GM19455 (cell line): ENCODE measurements around the gene EPS8.

Experiments
- ATAC-seq: cut with Tn5 transposase; IDR thresholded peaks from one replicate; pipeline ENCODE4 v1.9.1; 2021; ENCODE audit not compliant: unreplicated experiment

The EPS8 gene

GRCh38 chr12:15789220-15790171, at the start of gene EPS8:
TSS of gene EPS8 (minus strand) at chr12:15789388. CDS start at chr12:15682951, 106,437 bp downstream.
- peak; percentile 87 for ATAC-seq

GRCh38 chr12:15837141-15837790, 48.1 kb upstream of the EPS8 start:
- no peak for ATAC-seq

- no peak for ATAC-seq
These were observed 45.4 kb upstream of the EPS8 start for GRCh38 chr12:15834575-15834974.

- ATAC-seq: no peak
These were observed 42.3 kb upstream of the EPS8 start for GRCh38 chr12:15831315-15831978.

- no peak for ATAC-seq
These were observed 41.4 kb upstream of the EPS8 start for GRCh38 chr12:15830538-15830937.

GRCh38 chr12:15829949-15830348, 40.8 kb upstream of the EPS8 start:
- ATAC-seq: no peak

- ATAC-seq: no peak
These were observed 40.1 kb upstream of the EPS8 start for GRCh38 chr12:15829255-15829654.

- no peak for ATAC-seq
These were observed 37.9 kb upstream of the EPS8 start for GRCh38 chr12:15827136-15827535.

- ATAC-seq: no peak
These were observed 35.3 kb upstream of the EPS8 start for GRCh38 chr12:15824516-15824915.

GRCh38 chr12:15823360-15824128, 34.4 kb upstream of the EPS8 start:
- ATAC-seq: no peak

GRCh38 chr12:15819644-15820437, 30.7 kb upstream of the EPS8 start:
- no peak for ATAC-seq

GRCh38 chr12:15818418-15818817, 29.2 kb upstream of the EPS8 start:
- ATAC-seq: no peak

GRCh38 chr12:15815730-15816129, 26.5 kb upstream of the EPS8 start:
- no peak for ATAC-seq

GRCh38 chr12:15811214-15812127, 22.3 kb upstream of the EPS8 start:
- no peak for ATAC-seq

- no peak for ATAC-seq
These were observed 19.5 kb upstream of the EPS8 start for GRCh38 chr12:15808652-15809051.

- no peak for ATAC-seq
These were observed 19.1 kb upstream of the EPS8 start for GRCh38 chr12:15808250-15808649.

GRCh38 chr12:15806826-15807225, 17.6 kb upstream of the EPS8 start:
- no peak for ATAC-seq

GRCh38 chr12:15801770-15802744, 12.9 kb upstream of the EPS8 start:
- ATAC-seq: no peak
